RWPE1 (cell line): Measurements from ENCODE around the gene PPM1J.
"Not testable (repeated sequence)": the region's sequence is repeated elsewhere in the genome, so short reads cannot be mapped to it uniquely, and the experiment has no call there.

ENCODE experiments used
- CTCF ChIA-PET: fragments of 350-600 bp; sonication (Branson Sonifier 250); formaldehyde crosslinking; extraction: SDS; loops from one replicate; lab custom pipeline; 2021; lab: Yijun Ruan, JAX
- POLR2A ChIA-PET: fragments of 400-600 bp; formaldehyde crosslinking; extraction: SDS; loops from one replicate; lab custom pipeline; 2020; ENCODE audit warnings: antibody characterized with exemption; ENCODE audit not compliant: low non-redundant PET; lab: Yijun Ruan, JAX
- DNase-seq: peaks from one replicate; pipeline ENCODE4 v3.0.0; 2012; ENCODE audit warnings: low spot score
- H3K27ac ChIP-seq: fragments of 450-650 bp; 2 replicates; pipeline ENCODE4 v1.5.1; 2017
- CTCF ChIP-seq: fragments of 450-650 bp; conservative IDR thresholded peaks from 2 replicates; pipeline ENCODE4 v1.5.1; 2017; ENCODE audit warnings: low read depth, mild to moderate bottlenecking

PPM1J gene

GRCh38 chr1:112729909-112730308 lies 14.8 kb upstream of the PPM1J start:
- CTCF ChIA-PET, result interaction anchor here (0.6 to 2.6 kb wide), 5 partner anchors 11 to 223 kb away, joined by 3 to 14 read pairs (median 4); a partner anchor contains a TSS
- no peak for DNase-seq

GRCh38 chr1:112729011-112729410 lies 13.9 kb upstream of the PPM1J start:
- CTCF ChIA-PET, result interaction anchor here (1.8 to 2.6 kb wide), 2 partner anchors 10 to 75 kb away, joined by 10 to 14 read pairs; a partner anchor contains a TSS

More at GRCh38 chr1:112729909-112730308, 14.8 kb upstream of the PPM1J start:
- no peak overlapping the region for H3K27ac ChIP-seq
- POLR2A ChIA-PET, result no interaction called here
- TF ChIP-seq CTCF, result no peak

GRCh38 chr1:112728306-112728971 lies 13.3 kb upstream of the PPM1J start:
- H3K27ac ChIP-seq, DNase-seq, POLR2A ChIA-PET: not testable (repeated sequence)
- CTCF ChIA-PET, result interaction anchor here (0.6 kb wide), 1 partner anchor 15 kb away, joined by 3 read pairs; no protein-coding TSS in a partner anchor

More at GRCh38 chr1:112729011-112729410, 13.9 kb upstream of the PPM1J start:
- H3K27ac ChIP-seq, DNase-seq, POLR2A ChIA-PET: not testable (repeated sequence)

GRCh38 chr1:112727716-112728115 lies 12.6 kb upstream of the PPM1J start:
- CTCF ChIA-PET, result interaction anchor here (0.6 to 0.7 kb wide), 2 partner anchors 16 to 17 kb away, joined by 3 to 5 read pairs; no protein-coding TSS in a partner anchor
- TF ChIP-seq CTCF, result no peak
- no peak for DNase-seq
- no peak overlapping the region for H3K27ac ChIP-seq
- POLR2A ChIA-PET, result no interaction called here

- H3K27ac ChIP-seq, DNase-seq, CTCF ChIA-PET, POLR2A ChIA-PET: not testable (repeated sequence)
Observed at GRCh38 chr1:112724240-112724639, 9.1 kb upstream of the PPM1J start.

GRCh38 chr1:112723511-112723839 lies 8.3 kb upstream of the PPM1J start:
- no peak overlapping the region for H3K27ac ChIP-seq
- no peak for DNase-seq
- ChIA-PET POLR2A (no interaction called here), CTCF (interaction anchor here (10.4 kb wide), 1 partner anchor 80 kb away, joined by 282 read pairs; no protein-coding TSS in a partner anchor)
- TF ChIP-seq CTCF, result no peak

- POLR2A ChIA-PET, result no interaction called here
- no peak for DNase-seq
- CTCF ChIA-PET, result interaction anchor here (0.9 to 10.4 kb wide), 3 partner anchors 21 to 215 kb away, joined by 3 to 282 read pairs (median 4); no protein-coding TSS in a partner anchor
- TF ChIP-seq CTCF, result no peak
- no peak overlapping the region for H3K27ac ChIP-seq
Observed at GRCh38 chr1:112722601-112723510, 7.7 kb upstream of the PPM1J start.
